HL-60 (cell line): ENCODE measurements around the gene CEP97.

Experiments used
- CTCF ChIP-seq: IDR thresholded peaks from one replicate; pipeline ENCODE4 v1.5.1; 2011; ENCODE audit warnings: low read length, control low read depth, inconsistent platforms; ENCODE audit not compliant: insufficient read depth
- GABPA ChIP-seq: IDR thresholded peaks from 2 replicates; pipeline ENCODE4 v1.6.1; 2012; ENCODE audit warnings: low read depth
- REST ChIP-seq: IDR thresholded peaks from 2 replicates; pipeline ENCODE4 v1.6.1; 2012; ENCODE audit warnings: low read depth; ENCODE audit not compliant: insufficient replicate concordance
- SPI1 ChIP-seq: IDR thresholded peaks from 2 replicates; pipeline ENCODE4 v1.6.1; 2012; ENCODE audit warnings: low read depth, mild to moderate bottlenecking, borderline replicate concordance

GRCh38 chr3:101685050-101685400 is 39.4 kb upstream of the CEP97 start:
- TF ChIP-seq CTCF, result no peak
- no peak for TF ChIP-seq GABPA
- no peak for TF ChIP-seq REST
- no peak for TF ChIP-seq SPI1
